HEK293 (cell line): ENCODE measurements around the gene BMP4.

ENCODE experiments used
- TF ChIP-seq, protein P1 (sequence below): fragments of 450-650 bp; formaldehyde crosslinking; IDR thresholded peaks from 2 replicates; pipeline ENCODE4 v1.5.1; 2016; ENCODE audit warnings: missing biosample characterization, missing genetic modification characterization
- TF ChIP-seq, protein P2 (sequence below): fragments of 450-650 bp; formaldehyde crosslinking; conservative IDR thresholded peaks from 2 replicates; pipeline ENCODE4 v1.5.1; 2016; ENCODE audit warnings: low read depth, missing biosample characterization, missing genetic modification characterization

DNA sequence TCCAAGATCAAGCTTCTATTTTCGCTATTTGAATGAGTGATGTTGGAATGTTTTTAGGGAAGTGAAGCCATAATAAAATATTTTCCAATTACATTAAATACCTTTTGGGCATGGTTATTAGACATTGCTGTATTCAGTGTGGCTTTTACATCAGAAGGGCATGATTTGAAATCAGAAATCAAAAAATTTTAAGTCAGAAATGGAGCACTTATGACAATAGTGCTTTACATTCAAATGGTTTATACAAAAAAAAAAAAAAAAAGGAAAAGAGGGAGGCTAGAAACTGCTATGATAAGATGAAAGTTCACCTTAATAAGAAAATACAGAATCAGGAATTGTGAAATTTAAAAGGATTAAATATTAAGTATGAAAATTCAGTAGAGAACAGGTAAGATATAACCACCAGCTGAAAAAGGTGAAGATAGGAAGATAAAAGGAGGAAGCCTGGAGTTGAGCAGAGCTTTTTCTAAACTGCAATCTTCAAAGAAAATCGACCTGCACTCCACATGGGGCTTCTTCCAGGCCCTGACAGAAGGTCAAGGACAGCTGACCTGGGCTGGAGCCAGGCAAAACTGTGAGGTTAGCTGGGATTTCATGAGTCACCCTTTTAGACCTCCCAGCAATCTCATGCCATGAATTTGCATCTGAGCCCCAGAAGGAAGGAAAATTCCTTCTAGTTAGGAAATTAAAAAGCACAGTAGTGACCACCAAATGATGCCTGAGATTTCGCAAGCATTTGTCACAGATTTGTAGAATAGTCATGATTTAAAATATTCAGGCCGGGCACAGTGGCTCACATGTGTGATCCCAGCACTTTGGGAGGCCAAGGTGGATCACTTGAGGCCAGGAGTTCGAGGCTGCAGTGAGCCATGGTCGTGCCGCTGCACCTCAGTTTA lies 23.4 kb upstream of the BMP4 start:
- TF ChIP-seq, protein P1, sequence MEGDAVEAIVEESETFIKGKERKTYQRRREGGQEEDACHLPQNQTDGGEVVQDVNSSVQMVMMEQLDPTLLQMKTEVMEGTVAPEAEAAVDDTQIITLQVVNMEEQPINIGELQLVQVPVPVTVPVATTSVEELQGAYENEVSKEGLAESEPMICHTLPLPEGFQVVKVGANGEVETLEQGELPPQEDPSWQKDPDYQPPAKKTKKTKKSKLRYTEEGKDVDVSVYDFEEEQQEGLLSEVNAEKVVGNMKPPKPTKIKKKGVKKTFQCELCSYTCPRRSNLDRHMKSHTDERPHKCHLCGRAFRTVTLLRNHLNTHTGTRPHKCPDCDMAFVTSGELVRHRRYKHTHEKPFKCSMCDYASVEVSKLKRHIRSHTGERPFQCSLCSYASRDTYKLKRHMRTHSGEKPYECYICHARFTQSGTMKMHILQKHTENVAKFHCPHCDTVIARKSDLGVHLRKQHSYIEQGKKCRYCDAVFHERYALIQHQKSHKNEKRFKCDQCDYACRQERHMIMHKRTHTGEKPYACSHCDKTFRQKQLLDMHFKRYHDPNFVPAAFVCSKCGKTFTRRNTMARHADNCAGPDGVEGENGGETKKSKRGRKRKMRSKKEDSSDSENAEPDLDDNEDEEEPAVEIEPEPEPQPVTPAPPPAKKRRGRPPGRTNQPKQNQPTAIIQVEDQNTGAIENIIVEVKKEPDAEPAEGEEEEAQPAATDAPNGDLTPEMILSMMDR (tag by site-specific recombination): no peak
- TF ChIP-seq, protein P2, sequence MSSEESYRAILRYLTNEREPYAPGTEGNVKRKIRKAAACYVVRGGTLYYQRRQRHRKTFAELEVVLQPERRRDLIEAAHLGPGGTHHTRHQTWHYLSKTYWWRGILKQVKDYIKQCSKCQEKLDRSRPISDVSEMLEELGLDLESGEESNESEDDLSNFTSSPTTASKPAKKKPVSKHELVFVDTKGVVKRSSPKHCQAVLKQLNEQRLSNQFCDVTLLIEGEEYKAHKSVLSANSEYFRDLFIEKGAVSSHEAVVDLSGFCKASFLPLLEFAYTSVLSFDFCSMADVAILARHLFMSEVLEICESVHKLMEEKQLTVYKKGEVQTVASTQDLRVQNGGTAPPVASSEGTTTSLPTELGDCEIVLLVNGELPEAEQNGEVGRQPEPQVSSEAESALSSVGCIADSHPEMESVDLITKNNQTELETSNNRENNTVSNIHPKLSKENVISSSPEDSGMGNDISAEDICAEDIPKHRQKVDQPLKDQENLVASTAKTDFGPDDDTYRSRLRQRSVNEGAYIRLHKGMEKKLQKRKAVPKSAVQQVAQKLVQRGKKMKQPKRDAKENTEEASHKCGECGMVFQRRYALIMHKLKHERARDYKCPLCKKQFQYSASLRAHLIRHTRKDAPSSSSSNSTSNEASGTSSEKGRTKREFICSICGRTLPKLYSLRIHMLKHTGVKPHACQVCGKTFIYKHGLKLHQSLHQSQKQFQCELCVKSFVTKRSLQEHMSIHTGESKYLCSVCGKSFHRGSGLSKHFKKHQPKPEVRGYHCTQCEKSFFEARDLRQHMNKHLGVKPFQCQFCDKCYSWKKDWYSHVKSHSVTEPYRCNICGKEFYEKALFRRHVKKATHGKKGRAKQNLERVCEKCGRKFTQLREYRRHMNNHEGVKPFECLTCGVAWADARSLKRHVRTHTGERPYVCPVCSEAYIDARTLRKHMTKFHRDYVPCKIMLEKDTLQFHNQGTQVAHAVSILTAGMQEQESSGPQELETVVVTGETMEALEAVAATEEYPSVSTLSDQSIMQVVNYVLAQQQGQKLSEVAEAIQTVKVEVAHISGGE (tag by site-specific recombination): no peak
